NCI-H526 treated with DMSO at 0.1 percent for 48 hours (cell line): ENCODE data around the gene AASS.

Experiments
- DNase-seq: peaks from one replicate; lab custom pipeline; 2025; lab: John Stamatoyannopoulos, UW

Gene AASS

GRCh38 chr7:122038904-122039303, 105.1 kb downstream of the AASS start:
- DNase-seq: no peak

GRCh38 chr7:122038134-122038533, 105.9 kb downstream of the AASS start:
- no peak for DNase-seq

- DNase-seq: no peak
Measured at GRCh38 chr7:122035876-122036275, 108.2 kb downstream of the AASS start.

DNA sequence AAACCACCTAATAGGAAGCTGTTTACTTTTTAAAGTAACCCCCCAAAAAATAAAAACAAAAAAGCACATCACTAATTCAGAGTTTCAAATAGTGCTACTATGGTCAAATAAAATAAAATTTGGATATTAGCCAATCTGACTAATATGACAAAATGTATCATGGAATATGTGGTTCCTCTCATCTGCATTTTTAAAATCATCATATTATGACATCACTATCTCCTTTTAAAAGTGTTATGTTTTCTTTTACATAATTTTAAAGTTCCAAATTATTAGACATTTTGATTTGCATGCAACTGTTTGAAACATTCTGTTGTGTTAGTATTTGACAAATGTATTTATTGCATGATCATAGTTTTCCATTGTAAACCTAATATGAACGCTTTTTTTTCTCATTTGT, 110.4 kb downstream of the AASS start:
- no peak for DNase-seq

- no peak for DNase-seq
Measured at GRCh38 chr7:122027058-122027457, 117.0 kb downstream of the AASS start.
